SK-N-SH treated with all-trans-retinoic acid at 6 μM for 48 hours (cell line): ENCODE results near the gene CHST9.

ENCODE experiments used
- ATAC-seq: fragments of 200-7000 bp; cut with Tn5 transposase; 3 replicates; pipeline ENCODE4 v1.9.1; 2020; ENCODE audit warnings: mild to moderate bottlenecking, moderate library complexity
- ARNTL ChIP-seq: fragments of 450-650 bp; formaldehyde crosslinking; IDR thresholded peaks from 2 replicates; pipeline ENCODE4 v1.5.0; 2020; ENCODE audit warnings: low read depth, mild to moderate bottlenecking, moderate library complexity, borderline replicate concordance
- BACH2 ChIP-seq: fragments of 250-450 bp; sonication (Bioruptor Pico); IDR thresholded peaks from 2 replicates; pipeline ENCODE4 v1.9.0; 2021; ENCODE audit warnings: mild to moderate bottlenecking, borderline replicate concordance
- CREB5 ChIP-seq: fragments of 250-450 bp; sonication (Bioruptor Pico); IDR thresholded peaks from 2 replicates; pipeline ENCODE4 v1.5.1; 2020; ENCODE audit warnings: low read depth, mild to moderate bottlenecking, moderate library complexity
- CSDC2 ChIP-seq: fragments of 250-450 bp; sonication (Bioruptor Pico); IDR thresholded peaks from 2 replicates; pipeline ENCODE4 v1.5.0; 2020; ENCODE audit warnings: mild to moderate bottlenecking, moderate library complexity
- CSRNP3 ChIP-seq: fragments of 250-450 bp; sonication (Bioruptor Pico); IDR thresholded peaks from 2 replicates; pipeline ENCODE4 v1.5.1; 2021; ENCODE audit warnings: mild to moderate bottlenecking, moderate library complexity
- GLIS3 ChIP-seq: fragments of 250-450 bp; sonication (Bioruptor Pico); IDR thresholded peaks from 2 replicates; pipeline ENCODE4 v1.5.0; 2020; ENCODE audit warnings: mild to moderate bottlenecking, moderate library complexity
- ISL1 ChIP-seq: fragments of 250-450 bp; sonication (Bioruptor Pico); IDR thresholded peaks from 2 replicates; pipeline ENCODE4 v2.1.2; 2022; ENCODE audit warnings: mild to moderate bottlenecking, moderate library complexity
- OSR1 ChIP-seq: fragments of 250-450 bp; sonication (Bioruptor Pico); IDR thresholded peaks from 2 replicates; pipeline ENCODE4 v1.8.0; 2022; ENCODE audit warnings: moderate library complexity, mild to moderate bottlenecking, inconsistent platforms
- PATZ1 ChIP-seq: fragments of 250-450 bp; sonication (Bioruptor Pico); IDR thresholded peaks from 2 replicates; pipeline ENCODE4 v1.8.0; 2020; ENCODE audit warnings: mild to moderate bottlenecking, moderate library complexity, borderline replicate concordance
- POU6F1 ChIP-seq: fragments of 250-450 bp; sonication (Bioruptor Pico); IDR thresholded peaks from 2 replicates; pipeline ENCODE4 v1.8.0; 2021; ENCODE audit warnings: low read depth, mild to moderate bottlenecking, moderate library complexity, borderline replicate concordance
- PPARA ChIP-seq: fragments of 250-450 bp; sonication (Bioruptor Pico); IDR thresholded peaks from 2 replicates; pipeline ENCODE4 v1.5.0; 2020; ENCODE audit warnings: mild to moderate bottlenecking, borderline replicate concordance
- RARB ChIP-seq: fragments of 250-450 bp; sonication (Bioruptor Pico); IDR thresholded peaks from 2 replicates; pipeline ENCODE4 v1.8.0; 2021; ENCODE audit warnings: mild to moderate bottlenecking, moderate library complexity
- SNAI2 ChIP-seq: fragments of 250-450 bp; sonication (Bioruptor Pico); IDR thresholded peaks from 2 replicates; pipeline ENCODE4 v1.5.0; 2020; ENCODE audit warnings: mild to moderate bottlenecking, moderate library complexity
- TCF4 ChIP-seq: fragments of 250-450 bp; sonication (Bioruptor Pico); IDR thresholded peaks from 2 replicates; pipeline ENCODE4 v1.8.0; 2021; ENCODE audit warnings: mild to moderate bottlenecking, moderate library complexity, borderline replicate concordance
- TOX ChIP-seq: fragments of 250-450 bp; sonication (Bioruptor Pico); IDR thresholded peaks from 2 replicates; pipeline ENCODE4 v1.8.0; 2021; ENCODE audit warnings: mild to moderate bottlenecking, moderate library complexity, borderline replicate concordance
- TSHZ2 ChIP-seq: fragments of 250-450 bp; sonication (Bioruptor Pico); IDR thresholded peaks from 2 replicates; pipeline ENCODE4 v1.5.0; 2020; ENCODE audit warnings: mild to moderate bottlenecking, moderate library complexity
- ZC3H10 ChIP-seq: fragments of 250-450 bp; sonication (Bioruptor Pico); IDR thresholded peaks from 2 replicates; pipeline ENCODE4 v1.5.1; 2021; ENCODE audit warnings: mild to moderate bottlenecking, moderate library complexity
- ZFP3 ChIP-seq: fragments of 250-450 bp; sonication (Bioruptor Pico); IDR thresholded peaks from 2 replicates; pipeline ENCODE4 v1.5.0; 2020; ENCODE audit warnings: mild to moderate bottlenecking, moderate library complexity
- ZFP30 ChIP-seq: fragments of 450-650 bp; formaldehyde crosslinking; IDR thresholded peaks from 2 replicates; pipeline ENCODE4 v1.5.0; 2022; ENCODE audit warnings: mild to moderate bottlenecking, moderate library complexity
- ZNF565 ChIP-seq: fragments of 450-650 bp; formaldehyde crosslinking; conservative IDR thresholded peaks from 2 replicates; pipeline ENCODE4 v1.5.0; 2020; ENCODE audit warnings: low read depth, mild to moderate bottlenecking, moderate library complexity
- ZNF70 ChIP-seq: fragments of 450-650 bp; formaldehyde crosslinking; IDR thresholded peaks from 2 replicates; pipeline ENCODE4 v1.5.0; 2020; ENCODE audit warnings: mild to moderate bottlenecking, moderate library complexity
- ZNF8 ChIP-seq: fragments of 450-650 bp; formaldehyde crosslinking; IDR thresholded peaks from 2 replicates; pipeline ENCODE4 v1.5.0; 2020; ENCODE audit warnings: mild to moderate bottlenecking, moderate library complexity

The CHST9 gene

GRCh38 chr18:27142891-27143290 lies 42.2 kb downstream of the CHST9 start:
- TF ChIP-seq TSHZ2 (CRISPR knock-in tag) (no peak), POU6F1 (CRISPR knock-in tag) (no peak), TOX (CRISPR knock-in tag) (no peak), ZC3H10 (CRISPR knock-in tag) (no peak), PPARA (CRISPR knock-in tag) (no peak), ISL1 (CRISPR knock-in tag) (no peak), SNAI2 (no peak), CREB5 (CRISPR knock-in tag) (no peak), PATZ1 (CRISPR knock-in tag) (no peak), ZFP30 (CRISPR knock-in tag) (no peak), CSDC2 (CRISPR knock-in tag) (no peak), ZNF70 (CRISPR knock-in tag) (no peak), TCF4 (CRISPR knock-in tag) (no peak), OSR1 (CRISPR knock-in tag) (no peak), ZNF565 (CRISPR knock-in tag) (no peak), BACH2 (CRISPR knock-in tag) (no peak), GLIS3 (CRISPR knock-in tag) (no peak), ZNF8 (CRISPR knock-in tag) (no peak), ARNTL (CRISPR knock-in tag) (no peak), RARB (CRISPR knock-in tag) (no peak)
- no peak for ATAC-seq

- ATAC-seq = no peak
- TF ChIP-seq PPARA (CRISPR knock-in tag) (no peak), CREB5 (CRISPR knock-in tag) (no peak), TOX (CRISPR knock-in tag) (no peak), ZFP3 (no peak), CSRNP3 (no peak), ARNTL (CRISPR knock-in tag) (no peak), ISL1 (CRISPR knock-in tag) (no peak), TSHZ2 (CRISPR knock-in tag) (no peak), ZNF8 (CRISPR knock-in tag) (no peak), SNAI2 (no peak), ZC3H10 (CRISPR knock-in tag) (no peak), ZFP30 (CRISPR knock-in tag) (no peak), ZNF70 (CRISPR knock-in tag) (no peak), PATZ1 (CRISPR knock-in tag) (no peak), TCF4 (CRISPR knock-in tag) (no peak), BACH2 (CRISPR knock-in tag) (no peak)
- TF ChIP-seq, all 23 proteins: peak for 0
These were observed 43.2 kb downstream of the CHST9 start for GRCh38 chr18:27141876-27142275.
